Effector memory CD8-positive, alpha-beta T cell (primary cell): ENCODE data around the gene ZNF649.

Experiments used
- ATAC-seq: fragments of 150-1000 bp; cut with Tn5 transposase; replicated peaks from 2 replicates; pipeline ENCODE4 v1.10.0; 2021; ENCODE audit warnings: mild to moderate bottlenecking, moderate library complexity
- DNase-seq, 3 experiments: peaks; one replicate each; pipeline ENCODE4 v3.0.0; 2021
- H3K27ac Mint-ChIP-seq, 2 donors: one replicate each; pipeline ENCODE4 v1.8.0; 2022; ENCODE audit warnings: mild to moderate bottlenecking in 2 of 2, mixed read lengths in 2 of 2, moderate library complexity in 2 of 2
- H3K27me3 Mint-ChIP-seq, 2 donors: one replicate each; pipeline ENCODE4 v1.8.0; 2022; ENCODE audit warnings: mixed read lengths in 2 of 2
- H3K36me3 Mint-ChIP-seq: one replicate; pipeline ENCODE4 v1.8.0; 2022; ENCODE audit warnings: mild to moderate bottlenecking, moderate library complexity, mixed read lengths; ENCODE audit not compliant: insufficient read depth
- H3K4me1 Mint-ChIP-seq, 2 donors: one replicate each; pipeline ENCODE4 v1.8.0; 2022; ENCODE audit warnings: low read depth in 2 of 2, mixed read lengths in 2 of 2
- H3K4me3 Mint-ChIP-seq, 2 donors: one replicate each; pipeline ENCODE4 v1.8.0; 2022; ENCODE audit warnings: mild to moderate bottlenecking in 2 of 2, mixed read lengths in 2 of 2, moderate library complexity in 2 of 2
- H3K9me3 Mint-ChIP-seq, 2 donors: one replicate each; pipeline ENCODE4 v1.8.0; 2022; ENCODE audit warnings: mixed read lengths in 2 of 2
- total RNA-seq, 9 experiments: gene quantifications; one replicate each; lab custom pipeline; 2026; lab: John Stamatoyannopoulos, UW

ZNF649 gene
- total RNA-seq: 10.8 to 30.5 (median 14.5) reads per million in 9 experiments

- H3K27me3 Mint-ChIP-seq: peaks cover 16 to 18% of the 10 kb centered on the region in 2 donors
- peaks cover 10 to 20% of the 10 kb centered on the region in 2 donors for H3K9me3 Mint-ChIP-seq
- H3K4me1 Mint-ChIP-seq: peaks cover 13 to 25% of the 10 kb centered on the region in 2 donors
- peak within 1 kb of the TSS; percentile 86 to 90 for H3K4me3 Mint-ChIP-seq
- H3K27ac Mint-ChIP-seq: peak within 1 kb of the TSS; percentile 91 to 93
- DNase-seq (peak; percentile 71 to 77 (median 75)), ATAC-seq (peak; percentile 96)
- H3K36me3 Mint-ChIP-seq: peaks cover 18% of the 10 kb centered on the region
Observed at GRCh38 chr19:51904331-51905165, at the start of gene ZNF649. Gene ZNF649, minus strand, starts transcription at chr19:51905017. Its CDS starts 4,910 bp downstream, at chr19:51900107.

- H3K4me1 Mint-ChIP-seq: no peaks in the 10 kb centered on the region
- H3K9me3 Mint-ChIP-seq: peaks cover 27 to 30% of the 10 kb centered on the region in 2 donors
- no peak overlapping the region for H3K4me3 Mint-ChIP-seq
- ATAC-seq (no peak), DNase-seq (no peak)
- H3K27ac Mint-ChIP-seq: no peak overlapping the region
- H3K27me3 Mint-ChIP-seq: no peaks in the 10 kb centered on the region
- H3K36me3 Mint-ChIP-seq: peaks cover 8% of the 10 kb centered on the region
Observed at GRCh38 chr19:51948975-51949374, 44.2 kb upstream of the ZNF649 start.

GRCh38 chr19:51946602-51947001 is 41.8 kb upstream of the ZNF649 start:
- peaks cover 29 to 38% of the 10 kb centered on the region in 2 donors for H3K9me3 Mint-ChIP-seq
- no peak overlapping the region for H3K4me3 Mint-ChIP-seq
- H3K4me1 Mint-ChIP-seq: peaks cover 0 to 2% of the 10 kb centered on the region in 2 donors
- ATAC-seq (no peak), DNase-seq (no peak)
- H3K27me3 Mint-ChIP-seq: no peaks in the 10 kb centered on the region
- no peak overlapping the region for H3K27ac Mint-ChIP-seq
- peaks cover 32% of the 10 kb centered on the region for H3K36me3 Mint-ChIP-seq

DNA sequence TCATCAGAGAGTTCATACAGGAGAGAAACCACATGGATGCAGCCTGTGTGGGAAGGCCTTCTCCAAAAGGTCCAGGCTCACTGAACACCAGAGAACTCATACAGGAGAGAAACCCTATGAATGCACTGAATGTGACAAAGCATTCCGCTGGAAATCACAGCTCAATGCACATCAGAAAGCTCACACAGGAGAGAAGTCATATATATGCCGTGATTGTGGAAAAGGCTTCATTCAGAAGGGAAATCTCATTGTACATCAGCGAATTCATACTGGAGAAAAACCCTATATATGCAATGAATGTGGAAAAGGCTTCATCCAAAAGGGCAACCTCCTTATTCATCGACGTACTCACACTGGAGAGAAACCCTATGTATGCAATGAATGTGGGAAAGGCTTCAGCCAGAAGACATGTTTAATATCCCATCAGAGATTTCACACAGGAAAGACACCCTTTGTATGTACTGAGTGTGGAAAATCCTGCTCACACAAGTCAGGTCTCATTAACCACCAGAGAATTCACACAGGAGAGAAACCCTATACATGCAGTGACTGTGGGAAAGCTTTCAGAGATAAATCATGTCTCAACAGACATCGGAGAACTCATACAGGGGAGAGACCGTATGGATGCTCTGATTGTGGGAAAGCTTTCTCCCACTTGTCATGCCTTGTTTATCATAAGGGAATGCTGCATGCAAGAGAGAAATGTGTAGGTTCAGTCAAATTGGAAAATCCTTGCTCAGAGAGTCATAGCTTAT is 40.2 kb upstream of the ZNF649 start:
- Mint-ChIP-seq H3K9me3 (peaks cover 34 to 39% of the 10 kb centered on the region in 2 donors), H3K4me1 (peaks cover 0 to 2% of the 10 kb centered on the region in 2 donors), H3K27ac (no peak overlapping the region), H3K36me3 (peaks cover 46% of the 10 kb centered on the region), H3K4me3 (no peak overlapping the region), H3K27me3 (no peaks in the 10 kb centered on the region)
- ATAC-seq (no peak), DNase-seq (no peak)

GRCh38 chr19:51938936-51939335 is 34.1 kb upstream of the ZNF649 start:
- no peaks in the 10 kb centered on the region for H3K27me3 Mint-ChIP-seq
- peaks cover 2 to 3% of the 10 kb centered on the region in 2 donors for H3K4me1 Mint-ChIP-seq
- peaks cover 71% of the 10 kb centered on the region for H3K36me3 Mint-ChIP-seq
- H3K9me3 Mint-ChIP-seq: peaks cover 22 to 23% of the 10 kb centered on the region in 2 donors
- DNase-seq: no peak
- no peak for ATAC-seq
- no peak overlapping the region for H3K4me3 Mint-ChIP-seq
- no peak overlapping the region for H3K27ac Mint-ChIP-seq

DNA sequence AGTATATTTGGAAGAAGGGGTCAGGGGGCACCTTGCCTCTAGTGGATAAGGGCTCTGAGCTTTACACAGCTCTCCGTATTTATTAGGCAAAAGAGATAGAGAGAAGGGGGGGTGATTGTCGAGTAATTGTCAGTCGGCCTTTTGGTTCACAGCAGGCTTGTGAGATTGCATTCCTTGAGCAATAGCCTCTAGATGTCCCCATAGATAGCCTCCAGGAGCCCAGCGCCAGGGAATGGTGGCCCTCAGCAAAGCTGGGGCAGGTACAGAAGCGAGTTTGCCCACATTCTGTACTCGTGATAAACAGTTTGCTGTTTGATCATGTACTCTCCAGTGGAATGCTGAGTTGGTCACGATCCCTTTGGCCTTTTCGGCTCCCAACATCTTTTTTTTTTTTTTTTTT is 27.1 kb upstream of the ZNF649 start:
- DNase-seq: no peak
- Mint-ChIP-seq H3K4me3 (no peak overlapping the region), H3K27me3 (no peaks in the 10 kb centered on the region), H3K27ac (no peak overlapping the region), H3K36me3 (peaks cover 44% of the 10 kb centered on the region), H3K4me1 (peaks cover 15 to 28% of the 10 kb centered on the region in 2 donors), H3K9me3 (peaks cover 8 to 19% of the 10 kb centered on the region in 2 donors)
- no peak for ATAC-seq

DNA sequence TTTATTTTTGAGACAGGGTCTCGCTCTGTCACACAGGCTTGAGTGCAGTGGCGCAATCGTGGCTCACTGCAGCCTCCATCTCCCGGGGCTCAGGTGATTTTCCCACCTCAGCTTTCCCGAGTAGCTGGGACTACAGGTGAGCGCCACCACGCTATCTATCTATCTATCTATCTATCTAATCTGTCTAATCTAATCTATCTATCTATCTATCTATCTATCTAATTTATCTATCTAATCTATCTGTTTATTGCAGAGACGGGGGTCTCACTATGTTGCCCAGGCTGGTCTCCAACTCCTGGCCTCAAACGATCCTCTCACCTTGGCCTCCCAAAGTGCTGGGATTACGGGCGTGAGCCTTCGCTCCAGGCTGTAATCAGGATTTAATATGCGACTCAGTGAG is 23.0 kb upstream of the ZNF649 start:
- Mint-ChIP-seq H3K4me3 (peak overlapping the region; percentile 99 to 100), H3K27me3 (no peaks in the 10 kb centered on the region), H3K36me3 (peaks cover 23% of the 10 kb centered on the region), H3K9me3 (peaks cover 15 to 35% of the 10 kb centered on the region in 2 donors), H3K27ac (peak overlapping the region; percentile 96 to 98), H3K4me1 (peaks cover 21 to 34% of the 10 kb centered on the region in 2 donors)
- ATAC-seq (no peak), DNase-seq (no peak)

DNA sequence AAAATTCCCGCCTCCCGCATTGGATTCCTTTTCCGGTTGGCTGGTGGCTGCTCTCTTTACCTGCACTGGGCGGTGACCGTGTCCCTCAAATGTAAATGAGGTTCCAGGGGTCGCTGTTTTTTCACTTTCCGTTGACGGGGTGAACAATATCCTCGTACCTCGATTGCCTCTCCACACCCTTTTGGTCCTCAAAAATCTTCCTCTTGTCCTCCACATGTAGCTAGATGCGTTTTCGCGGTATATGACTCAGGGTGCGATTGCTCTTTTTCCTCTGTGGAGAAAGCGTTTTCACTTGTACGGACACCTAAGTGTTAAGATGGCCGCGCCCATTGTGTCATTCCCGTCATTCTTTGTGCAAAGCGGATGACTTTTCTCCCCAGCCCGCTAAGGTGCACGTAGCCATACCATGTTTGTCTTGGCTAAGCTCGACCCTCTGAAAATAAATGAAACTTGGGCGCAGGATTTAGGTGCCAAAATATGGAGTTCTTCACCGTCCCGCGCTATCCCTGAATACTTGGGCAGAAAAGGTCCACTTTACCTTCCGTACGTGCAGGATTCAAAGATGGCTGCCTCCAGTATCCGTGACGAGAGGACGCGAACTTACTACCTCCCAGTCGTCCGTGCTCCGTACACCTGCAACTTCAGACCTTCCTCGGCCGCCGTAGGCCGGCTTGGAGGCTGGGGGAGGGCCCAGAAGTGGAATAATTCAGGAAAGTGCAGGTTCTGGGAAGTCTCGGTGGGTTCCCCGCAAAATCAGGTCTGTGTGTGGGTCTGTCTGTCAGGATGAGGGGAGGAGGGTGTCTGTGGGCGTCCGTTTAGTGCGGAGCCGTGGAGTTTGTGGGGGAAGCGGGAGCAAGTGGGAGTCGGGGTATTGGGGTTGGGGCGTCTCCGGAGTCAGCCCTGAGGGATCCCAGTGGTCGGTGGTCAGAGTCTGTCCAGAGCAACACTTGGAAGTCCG is 22.2 kb upstream of the ZNF649 start, which contains the start of gene ZNF613:
Gene ZNF613 (plus strand): TSS at position 689 of the 958 bp plus-strand sequence. CDS start 8,749 bp downstream, outside the sequence.
- H3K36me3 Mint-ChIP-seq: peaks cover 15% of the 10 kb centered on the region

DNA sequence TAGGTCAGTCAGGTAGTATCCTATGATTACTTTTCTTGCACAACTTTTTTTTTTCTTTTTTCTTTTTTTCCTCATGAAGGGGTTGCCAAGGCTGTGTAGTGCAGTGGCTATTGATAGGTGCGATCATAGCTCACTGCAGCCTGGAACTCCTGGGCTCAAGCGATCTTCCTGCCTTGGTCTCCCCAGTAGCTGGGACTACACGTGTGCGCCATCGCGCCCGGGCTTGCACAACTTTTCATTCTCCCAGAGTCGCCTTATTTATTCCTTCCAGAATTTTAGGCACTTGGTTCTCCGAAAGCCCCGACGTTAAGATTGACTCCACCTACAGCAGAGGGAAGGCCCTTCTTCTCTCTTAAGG is 21.6 kb upstream of the ZNF649 start:
- H3K4me1 Mint-ChIP-seq: peaks cover 20 to 34% of the 10 kb centered on the region in 2 donors
- H3K27me3 Mint-ChIP-seq: no peaks in the 10 kb centered on the region
- ATAC-seq (no peak), DNase-seq (no peak)
- peaks cover 13% of the 10 kb centered on the region for H3K36me3 Mint-ChIP-seq
- H3K4me3 Mint-ChIP-seq: peak overlapping the region; percentile 99 to 100
- peak overlapping the region; percentile 96 to 98 for H3K27ac Mint-ChIP-seq
- peaks cover 11 to 34% of the 10 kb centered on the region in 2 donors for H3K9me3 Mint-ChIP-seq

More for the DNA sequence above, 22.2 kb upstream of the ZNF649 start, which contains the start of gene ZNF613:
- peak within 1 kb of the TSS; percentile 96 to 98 for H3K27ac Mint-ChIP-seq
- H3K4me1 Mint-ChIP-seq: peaks cover 21 to 34% of the 10 kb centered on the region in 2 donors
- H3K4me3 Mint-ChIP-seq: peak within 1 kb of the TSS; percentile 99 to 100
- H3K27me3 Mint-ChIP-seq: no peaks in the 10 kb centered on the region
- peak; percentile 74 to 81 (median 78) for DNase-seq
- peaks cover 15 to 37% of the 10 kb centered on the region in 2 donors for H3K9me3 Mint-ChIP-seq
- ATAC-seq: peak; percentile 86

- H3K9me3 Mint-ChIP-seq: peaks cover 14 to 37% of the 10 kb centered on the region in 2 donors
- DNase-seq: no peak
- ATAC-seq: no peak
- peaks cover 6 to 7% of the 10 kb centered on the region in 2 donors for H3K4me1 Mint-ChIP-seq
- no peak overlapping the region for H3K4me3 Mint-ChIP-seq
- H3K27ac Mint-ChIP-seq: no peak overlapping the region
- no peaks in the 10 kb centered on the region for H3K36me3 Mint-ChIP-seq
- H3K27me3 Mint-ChIP-seq: no peaks in the 10 kb centered on the region
Observed at GRCh38 chr19:51921949-51922348, 17.1 kb upstream of the ZNF649 start.

DNA sequence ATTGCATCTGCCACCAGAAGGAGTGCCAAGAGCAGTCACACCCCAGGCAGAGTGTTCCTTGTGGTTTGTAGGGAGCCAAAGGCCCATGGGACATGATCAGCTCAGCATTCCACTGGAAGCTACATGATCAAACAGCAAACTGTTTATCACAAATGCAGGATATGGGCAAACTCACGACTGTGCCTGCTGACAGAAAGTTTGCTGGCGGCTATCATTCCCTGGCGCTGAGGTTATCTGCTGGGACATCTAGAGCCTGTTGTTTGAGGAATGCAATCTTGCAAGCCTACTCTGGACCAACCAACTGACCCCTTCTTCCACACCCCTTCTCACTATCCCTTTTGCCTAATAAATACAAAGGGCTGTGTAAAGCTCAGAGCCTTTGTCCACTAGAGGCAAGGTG is 14.8 kb upstream of the ZNF649 start:
- H3K27ac Mint-ChIP-seq: no peak overlapping the region
- ATAC-seq: no peak
- H3K36me3 Mint-ChIP-seq: no peaks in the 10 kb centered on the region
- H3K4me3 Mint-ChIP-seq: no peak overlapping the region
- H3K9me3 Mint-ChIP-seq: peaks cover 20 to 38% of the 10 kb centered on the region in 2 donors
- DNase-seq: no peak
- no peaks in the 10 kb centered on the region for H3K4me1 Mint-ChIP-seq
- no peaks in the 10 kb centered on the region for H3K27me3 Mint-ChIP-seq

DNA sequence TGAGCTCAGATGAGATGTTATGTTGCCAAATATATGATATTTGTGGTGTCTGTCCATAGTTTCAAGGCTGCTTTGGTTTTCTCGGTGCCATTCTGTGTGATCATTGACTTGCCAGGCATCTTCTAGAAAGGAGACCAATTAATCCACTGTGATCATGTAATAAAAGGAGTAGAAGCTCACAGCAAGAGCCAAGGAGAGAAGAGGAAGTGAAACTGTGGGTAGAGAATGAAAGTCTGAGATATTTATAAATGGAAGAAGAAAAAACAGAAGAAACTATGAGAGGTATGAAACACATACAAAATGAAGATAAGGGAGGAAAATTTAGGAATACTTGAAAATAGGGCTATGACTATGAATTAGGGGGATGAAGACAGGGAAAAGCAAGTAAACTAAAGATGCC is 11.3 kb upstream of the ZNF649 start:
- Mint-ChIP-seq H3K4me3 (no peak overlapping the region), H3K27ac (no peak overlapping the region), H3K36me3 (no peaks in the 10 kb centered on the region), H3K4me1 (no peaks in the 10 kb centered on the region), H3K27me3 (no peaks in the 10 kb centered on the region), H3K9me3 (peaks cover 21 to 45% of the 10 kb centered on the region in 2 donors)
- DNase-seq (no peak), ATAC-seq (no peak)
